NB4 (cell line): ENCODE data around the gene MYO18A.

Experiments
- POLR2A ChIP-seq: IDR thresholded peaks from 2 replicates; pipeline ENCODE4 v1.6.1; 2011; ENCODE audit warnings: mild to moderate bottlenecking; ENCODE audit not compliant: insufficient read length; ENCODE audit errors: extremely low read depth
- TF ChIP-seq, protein P1 (sequence below): IDR thresholded peaks from one replicate; pipeline ENCODE4 v1.5.1; 2012; ENCODE audit warnings: low read depth, low read length

DNA sequence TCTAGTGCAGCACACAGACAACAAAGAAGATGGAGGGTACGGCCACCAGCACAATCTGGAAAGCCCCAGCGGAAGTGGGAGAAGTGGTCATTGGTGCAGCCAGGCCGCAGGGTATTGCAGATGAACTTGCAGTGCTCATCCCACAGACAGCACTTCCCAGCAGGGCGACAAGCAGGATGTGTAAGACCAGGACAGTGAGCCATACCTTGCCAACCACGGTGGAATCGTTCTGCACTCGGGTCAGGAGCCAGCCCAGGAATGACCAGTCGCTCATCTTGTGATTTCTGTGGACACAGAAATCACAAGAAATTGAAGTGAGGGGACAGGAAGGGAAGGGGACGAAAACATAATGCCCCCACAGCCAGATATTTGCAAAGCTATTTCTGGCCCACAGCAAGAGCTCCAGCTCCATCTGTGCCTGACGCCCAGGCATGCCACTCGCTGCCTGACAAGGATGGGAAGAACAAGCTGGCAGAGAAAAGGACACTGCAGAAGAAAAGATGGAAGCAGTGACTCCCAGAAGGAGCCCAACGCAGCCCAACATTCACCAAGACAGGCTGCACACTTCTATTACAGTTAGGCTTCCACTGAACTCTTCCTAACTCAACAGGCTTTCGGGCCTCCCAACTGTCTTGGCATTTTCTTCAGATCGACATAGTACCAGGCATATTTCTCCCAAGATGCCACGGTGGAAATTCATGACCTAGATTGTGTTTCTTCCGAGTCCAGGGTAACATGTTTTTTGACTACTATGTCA lies 17.5 kb upstream of the MYO18A start:
- no peak for TF ChIP-seq POLR2A
- TF ChIP-seq, protein P1, sequence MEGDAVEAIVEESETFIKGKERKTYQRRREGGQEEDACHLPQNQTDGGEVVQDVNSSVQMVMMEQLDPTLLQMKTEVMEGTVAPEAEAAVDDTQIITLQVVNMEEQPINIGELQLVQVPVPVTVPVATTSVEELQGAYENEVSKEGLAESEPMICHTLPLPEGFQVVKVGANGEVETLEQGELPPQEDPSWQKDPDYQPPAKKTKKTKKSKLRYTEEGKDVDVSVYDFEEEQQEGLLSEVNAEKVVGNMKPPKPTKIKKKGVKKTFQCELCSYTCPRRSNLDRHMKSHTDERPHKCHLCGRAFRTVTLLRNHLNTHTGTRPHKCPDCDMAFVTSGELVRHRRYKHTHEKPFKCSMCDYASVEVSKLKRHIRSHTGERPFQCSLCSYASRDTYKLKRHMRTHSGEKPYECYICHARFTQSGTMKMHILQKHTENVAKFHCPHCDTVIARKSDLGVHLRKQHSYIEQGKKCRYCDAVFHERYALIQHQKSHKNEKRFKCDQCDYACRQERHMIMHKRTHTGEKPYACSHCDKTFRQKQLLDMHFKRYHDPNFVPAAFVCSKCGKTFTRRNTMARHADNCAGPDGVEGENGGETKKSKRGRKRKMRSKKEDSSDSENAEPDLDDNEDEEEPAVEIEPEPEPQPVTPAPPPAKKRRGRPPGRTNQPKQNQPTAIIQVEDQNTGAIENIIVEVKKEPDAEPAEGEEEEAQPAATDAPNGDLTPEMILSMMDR, result no peak
